ELR (cell line): ENCODE data around the gene DHX32.
"Not testable (repeated sequence)": the region's sequence is repeated elsewhere in the genome, so short reads cannot be mapped to it uniquely, and the experiment has no call there.

Experiments
- DNase-seq: peaks from one replicate; pipeline ENCODE4 v3.0.0-alpha.2; 2015; ENCODE audit warnings: low read depth

DHX32 gene

DNA sequence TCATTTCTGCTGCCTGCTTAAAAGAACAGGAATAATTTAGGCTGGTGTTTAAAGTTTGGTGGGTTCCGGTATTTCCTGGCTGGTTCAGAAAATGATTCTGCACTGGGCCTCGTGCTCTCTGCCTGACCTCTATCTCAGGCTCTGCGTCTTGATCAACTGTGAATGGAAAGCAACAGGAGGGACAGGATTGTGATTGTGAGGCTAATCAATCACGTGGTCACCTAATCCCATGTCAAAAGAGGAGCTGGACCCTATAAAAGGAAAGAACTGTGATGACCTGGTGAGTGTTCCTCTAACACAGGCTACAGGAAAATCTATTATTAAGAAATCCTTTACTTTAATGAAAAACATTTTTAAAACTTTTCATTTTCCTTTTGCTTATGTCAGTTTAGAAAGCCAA lies at the start of gene DHX32:
TSS of gene DHX32 (minus strand) at position 101 of the 400 bp plus-strand sequence. CDS start 468 bp downstream, outside the sequence.
- no peak for DNase-seq

- no peak for DNase-seq
Measured at GRCh38 chr10:125929618-125930017, 48.5 kb upstream of the DHX32 start.

DNA sequence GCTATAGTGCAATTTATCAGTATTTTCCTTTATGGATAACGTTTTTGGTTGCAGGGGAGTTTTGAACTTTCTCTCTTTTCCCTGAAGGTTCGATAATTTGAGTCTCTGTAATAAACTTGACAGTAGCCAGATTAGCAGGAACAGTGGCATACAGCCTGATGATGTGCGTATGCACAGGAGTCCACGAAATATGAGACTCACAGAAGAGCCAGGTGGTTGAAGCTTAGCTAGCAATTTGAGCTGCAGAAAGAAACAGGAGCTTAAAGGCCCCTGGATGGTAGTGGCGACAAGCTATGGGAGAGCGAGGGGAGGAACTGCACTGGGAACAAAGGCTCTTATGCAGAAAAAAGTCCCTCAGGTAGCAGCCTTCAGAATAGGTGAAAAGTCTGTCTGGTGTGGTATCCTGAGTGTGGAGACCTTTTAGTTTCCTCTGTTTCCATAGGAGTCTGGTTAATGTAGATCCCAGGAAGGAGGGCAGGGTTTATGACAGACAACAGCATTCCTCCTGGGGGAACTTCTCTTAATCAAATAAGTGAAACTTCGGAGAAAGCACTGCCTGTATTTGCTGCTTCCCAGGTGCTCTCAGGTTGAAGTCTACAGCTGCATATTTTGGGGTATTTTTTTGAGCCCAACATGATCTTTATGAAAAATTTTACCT lies 48.0 kb upstream of the DHX32 start:
- no peak for DNase-seq

GRCh38 chr10:125927265-125927664 lies 46.2 kb upstream of the DHX32 start:
- DNase-seq, result not testable (repeated sequence)

DNA sequence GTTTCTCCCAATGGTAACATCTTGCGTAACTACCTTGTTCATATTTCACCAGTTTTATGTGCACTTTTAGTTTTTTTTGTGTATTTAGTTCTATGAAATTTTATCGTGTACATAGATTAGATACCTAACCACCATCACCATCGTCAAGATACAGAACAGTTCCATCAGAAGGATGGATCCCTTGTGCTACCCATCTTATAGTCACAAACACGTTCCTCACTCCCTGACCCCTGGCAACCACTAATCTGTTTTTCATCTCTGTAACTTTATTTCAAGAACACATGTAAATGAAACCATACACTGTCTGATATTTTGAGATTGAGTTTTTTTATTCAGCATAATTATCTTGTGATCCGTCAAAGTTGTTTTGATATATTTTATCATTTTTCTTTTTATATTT lies 45.2 kb upstream of the DHX32 start:
- no peak for DNase-seq

DNA sequence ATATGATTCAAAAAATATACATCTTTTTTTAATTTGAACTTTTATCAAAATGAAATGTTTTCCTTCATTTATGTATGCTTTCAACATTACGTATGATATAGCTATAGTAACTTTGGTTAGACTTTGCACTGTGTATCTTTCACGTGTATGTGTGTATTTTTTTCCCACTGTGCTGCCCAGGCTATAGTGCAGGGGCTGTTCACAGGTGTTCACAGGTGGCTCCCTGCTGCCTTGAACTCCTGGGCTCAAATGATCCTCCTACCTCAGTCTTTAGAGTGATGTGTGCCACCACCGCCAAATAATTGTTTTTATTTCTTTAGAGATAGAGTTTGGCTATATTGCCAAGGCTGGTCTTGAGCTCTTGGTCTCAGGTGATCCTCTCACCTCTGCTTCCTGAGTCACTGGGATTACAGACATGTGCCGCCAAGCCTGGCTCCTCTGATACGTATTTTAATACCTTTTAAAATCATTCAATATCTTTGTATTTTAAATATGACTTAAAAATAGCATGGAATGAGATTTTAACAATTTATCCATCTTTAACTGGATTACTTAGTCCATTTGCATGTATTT lies 44.3 kb upstream of the DHX32 start:
- no peak for DNase-seq

GRCh38 chr10:125921643-125922306 lies 40.7 kb upstream of the DHX32 start:
- DNase-seq, result not testable (repeated sequence)

DNA sequence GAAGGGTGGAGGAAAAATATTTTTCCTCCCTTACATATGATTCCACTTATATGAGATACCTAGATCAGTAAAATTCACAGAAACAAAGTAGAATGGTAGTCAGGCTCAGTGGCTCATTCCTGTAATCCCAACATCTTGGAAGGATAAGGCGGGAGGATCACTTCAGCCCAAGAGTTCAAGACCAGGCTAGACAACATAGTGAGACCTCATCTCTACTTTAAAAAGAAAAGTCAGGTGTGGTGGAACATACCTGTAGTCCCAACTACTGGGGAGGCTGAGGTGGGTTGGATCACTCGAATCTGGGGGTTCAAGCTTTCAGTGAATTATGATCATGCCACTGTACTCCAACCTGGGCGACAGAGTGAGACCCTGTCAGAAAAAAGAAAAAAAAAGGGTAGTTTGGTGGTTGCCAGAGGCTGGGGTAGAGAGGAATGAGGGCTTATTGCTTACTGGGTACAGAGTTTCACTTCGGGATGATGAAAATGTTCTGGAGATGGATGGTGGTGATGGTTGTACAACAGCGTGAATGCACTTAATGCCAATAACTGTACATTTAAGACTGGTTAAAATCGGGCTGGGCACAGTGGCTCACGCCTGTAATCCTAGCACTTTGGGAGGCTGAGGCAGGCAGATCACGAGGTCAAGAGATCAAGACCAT lies 36.7 kb upstream of the DHX32 start:
- not testable (repeated sequence) for DNase-seq

GRCh38 chr10:125916977-125917376 lies 35.9 kb upstream of the DHX32 start:
- peak; percentile 15 for DNase-seq

DNA sequence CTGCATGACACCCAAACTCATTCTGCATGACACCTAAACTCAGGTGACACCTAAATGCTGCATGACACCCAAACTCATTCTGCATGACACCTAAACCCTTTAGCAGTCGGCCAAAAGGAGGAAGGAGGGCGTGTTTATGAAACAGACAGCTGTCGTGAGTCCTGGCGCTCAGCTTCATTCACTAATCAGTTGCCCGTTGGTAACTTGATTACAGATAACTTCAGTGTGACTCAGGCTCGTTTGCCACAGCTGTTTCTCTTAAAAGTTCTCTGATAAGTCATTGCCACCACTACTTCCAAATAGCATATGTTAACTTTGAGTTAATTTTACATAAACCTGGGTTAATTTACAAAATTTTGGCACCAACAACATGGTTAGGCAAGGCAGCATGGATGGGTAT lies 32.2 kb upstream of the DHX32 start:
- DNase-seq, result not testable (repeated sequence)

- DNase-seq, result no peak
Measured at GRCh38 chr10:125911990-125912389, 30.9 kb upstream of the DHX32 start.

DNA sequence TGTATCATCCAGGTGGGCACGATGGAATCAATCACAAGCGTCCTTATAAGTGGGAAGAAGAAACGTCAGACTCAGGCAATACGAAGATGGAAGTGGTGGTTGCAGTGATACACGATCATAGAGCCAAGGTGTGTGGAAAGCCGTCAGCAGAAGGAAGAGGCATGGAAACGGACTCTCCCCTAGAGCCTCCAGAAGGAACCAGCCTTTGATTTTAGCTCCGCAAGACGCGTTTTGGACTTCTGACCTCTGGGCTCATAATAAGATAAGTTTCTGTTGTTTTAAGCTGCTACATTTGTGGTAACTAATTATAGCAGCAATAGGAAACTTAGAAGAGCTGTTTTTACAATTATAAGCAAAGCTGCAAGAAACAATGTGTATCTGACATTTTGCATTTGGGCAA lies 30.1 kb upstream of the DHX32 start:
- DNase-seq, result no peak

GRCh38 chr10:125909491-125909890 lies 28.4 kb upstream of the DHX32 start:
- DNase-seq, result not testable (repeated sequence)

DNA sequence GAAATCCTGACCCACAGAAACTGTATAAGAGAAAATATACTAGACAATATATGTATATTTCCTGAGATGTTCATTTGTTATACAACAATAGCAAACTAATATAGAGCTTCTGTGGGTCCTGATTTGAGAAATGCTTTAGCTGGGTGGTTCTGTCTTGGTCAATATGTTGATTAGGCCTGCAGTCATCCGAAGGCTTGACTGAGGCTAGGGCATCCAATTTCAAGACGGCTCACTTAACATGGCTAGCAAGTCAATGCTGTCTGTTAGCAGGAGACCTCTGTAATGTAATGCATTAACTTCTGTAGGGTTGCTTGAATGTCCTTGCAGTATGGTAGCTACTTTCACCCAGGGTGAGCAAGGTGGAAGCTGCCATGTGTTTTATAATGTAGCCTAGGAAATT lies 27.7 kb upstream of the DHX32 start:
- DNase-seq, result not testable (repeated sequence)

- not testable (repeated sequence) for DNase-seq
Measured at GRCh38 chr10:125907598-125907997, 26.5 kb upstream of the DHX32 start.

DNA sequence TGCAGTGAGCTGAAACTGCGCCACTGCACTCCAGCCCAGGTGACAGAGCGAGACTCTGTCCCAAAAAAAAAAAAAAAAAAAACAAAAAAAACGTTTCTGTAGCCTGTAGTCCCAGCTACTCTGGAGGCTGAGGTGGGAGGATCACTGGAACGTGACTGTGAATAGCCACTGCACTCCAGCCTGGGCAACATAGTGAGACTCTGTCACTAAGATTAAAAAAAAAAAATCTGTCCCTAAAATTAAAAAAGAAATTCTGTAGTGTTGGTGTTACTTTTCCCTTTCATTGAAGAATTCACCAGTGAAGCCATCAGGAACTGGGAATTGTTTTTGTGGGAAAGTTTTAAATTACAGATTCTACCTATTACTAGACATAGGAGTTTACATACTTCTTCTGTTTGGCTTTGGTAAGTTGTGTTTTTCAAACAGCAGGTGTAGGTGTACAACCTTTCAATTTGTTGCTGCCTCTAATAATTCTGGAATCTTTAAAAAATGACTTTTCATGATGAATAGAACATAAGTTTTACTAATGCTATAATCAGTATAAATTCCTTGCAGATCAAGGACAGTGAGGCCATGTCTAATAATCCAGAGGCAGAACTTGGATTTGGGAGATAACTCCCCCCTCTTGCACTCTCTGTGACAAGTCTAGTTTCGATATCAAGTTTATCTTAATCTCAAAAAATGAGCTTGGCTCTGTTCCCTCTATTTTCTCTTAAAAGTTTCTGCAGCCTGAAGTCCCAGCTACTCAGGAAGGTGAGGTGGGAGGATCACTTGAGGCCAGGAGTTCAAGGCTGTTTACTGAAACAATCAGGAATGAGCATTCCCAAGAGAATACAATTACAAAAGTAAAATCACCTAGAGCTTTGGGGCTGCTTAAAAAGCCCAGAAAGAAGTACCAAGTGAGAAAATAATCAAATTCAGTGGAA lies 24.2 kb upstream of the DHX32 start:
- DNase-seq, result not testable (repeated sequence)

DNA sequence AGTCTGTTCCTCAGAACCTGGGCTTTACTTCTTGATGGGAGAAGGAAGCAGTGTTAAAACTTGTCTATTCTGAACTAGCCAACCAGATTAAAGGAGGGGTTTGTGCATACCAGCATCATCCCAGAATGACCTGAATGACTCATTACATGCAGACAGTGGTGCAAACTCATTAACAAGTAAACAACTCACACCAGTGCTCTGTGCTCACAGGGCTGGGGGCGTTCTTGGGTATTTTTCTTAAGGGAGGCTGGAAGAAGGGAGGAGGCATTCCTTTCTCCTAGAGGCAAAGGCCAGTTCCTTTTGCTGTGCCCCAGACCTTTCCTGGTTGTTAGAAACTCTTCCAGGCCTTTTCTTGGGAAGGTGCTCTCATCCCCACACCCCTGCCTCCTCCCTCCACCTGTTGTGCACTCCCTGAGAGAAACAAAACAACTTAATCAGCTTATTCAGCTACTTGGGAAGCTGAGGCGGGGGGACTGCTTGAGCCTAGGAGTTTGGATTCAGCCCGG lies 22.1 kb upstream of the DHX32 start:
- DNase-seq, result peak; percentile 53

DNA sequence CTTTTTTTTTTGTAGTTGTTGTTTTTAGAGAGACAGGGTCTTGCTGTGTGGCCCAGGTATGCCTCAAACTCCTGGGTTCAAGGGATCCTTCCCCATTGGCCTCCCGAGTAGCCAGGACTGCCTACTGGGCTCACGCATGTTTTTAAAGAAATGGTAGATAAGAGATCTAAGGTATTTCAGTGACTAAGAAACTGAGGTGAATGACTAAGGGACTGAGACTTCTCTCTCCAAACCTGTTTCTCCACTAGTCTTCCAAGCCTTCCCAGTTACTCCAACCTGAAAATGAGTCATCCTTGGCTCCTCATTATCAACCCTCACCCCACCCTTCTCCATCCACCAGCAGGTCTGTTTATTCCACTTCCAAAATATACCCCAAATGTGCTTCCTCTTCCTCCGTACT lies 19.9 kb upstream of the DHX32 start:
- DNase-seq, result peak; percentile 77

DNA sequence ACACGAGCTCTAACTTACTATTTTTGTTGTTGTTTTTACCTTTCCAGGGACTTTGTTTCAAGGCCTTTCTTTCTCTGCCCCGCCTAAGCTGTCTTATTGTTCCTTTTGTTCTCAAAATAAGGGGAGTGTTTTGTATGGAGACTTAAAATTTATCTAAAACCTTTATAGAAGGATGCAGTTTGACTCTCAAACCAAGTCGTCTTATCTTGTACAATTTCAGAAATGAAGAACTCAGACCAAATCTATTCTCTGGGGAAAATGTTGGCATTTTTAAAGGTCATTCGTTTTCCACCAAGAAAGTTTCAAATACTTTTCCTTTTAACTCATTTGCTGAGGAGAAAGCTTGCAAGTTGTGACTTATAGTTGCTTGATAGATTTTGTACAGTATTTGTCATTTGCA lies 16.2 kb upstream of the DHX32 start:
- DNase-seq, result not testable (repeated sequence)

GRCh38 chr10:125896088-125896934 lies 15.2 kb upstream of the DHX32 start, which contains the start of gene FANK1:
TSS of gene FANK1 (plus strand) at chr10:125896564. CDS start at chr10:125896643, 79 bp downstream.
- DNase-seq, result peak; percentile 89
